Right ventricle myocardium superior (tissue), 1 donor: Measurements from ENCODE around the gene DDX11. TPM values are rescaled to one million over a fixed set of nuclear protein-coding genes. Genes with fewer than 3 reads are reported as not detected.

Source experiments
- total RNA-seq: library from RNA; stranded (reverse); fragmentation: NEBNext Ultra II Directional; extraction: Animal tissue kit (Norgen Biotek cat#: 25700); gene quantifications from one replicate; pipeline ENCODE4 v1.2.1, GENCODE V29; 2021
- donor health status: DM: no; HTN: yes; CAD: no; lungs with severe emphysema.

DDX11 gene
- total RNA-seq, 1 donor from 2014 or later = 3.6 TPM

Other genes with a start within 250 kb of the DDX11 start
- 1.9 TPM for gene TSPAN11, start 147.1 kb upstream of the DDX11 start, total RNA-seq